HG02938 (cell line): ENCODE measurements around the gene TGFA.
A peak's percentile ranks its signal among the peaks of the same experiment; 100 is the strongest.

Source experiments
- ATAC-seq: cut with Tn5 transposase; IDR thresholded peaks from one replicate; pipeline ENCODE4 v1.9.1; 2021; ENCODE audit warnings: mild to moderate bottlenecking, moderate library complexity; ENCODE audit not compliant: unreplicated experiment

TGFA gene

GRCh38 chr2:70553584-70554337 is at the start of gene TGFA:
Gene TGFA (minus strand): TSS chr2:70553826. CDS start chr2:70553767, 59 bp downstream.
- peak; percentile 59 for ATAC-seq

- no peak for ATAC-seq
Measured at GRCh38 chr2:70603066-70603465, 49.4 kb upstream of the TGFA start.

- no peak for ATAC-seq
Measured at GRCh38 chr2:70598197-70598596, 44.6 kb upstream of the TGFA start.

GRCh38 chr2:70596739-70597138 is 43.1 kb upstream of the TGFA start:
- no peak for ATAC-seq

- no peak for ATAC-seq
Measured at GRCh38 chr2:70596293-70596692, 42.7 kb upstream of the TGFA start.

- no peak for ATAC-seq
Measured at GRCh38 chr2:70583091-70583490, 29.5 kb upstream of the TGFA start.

GRCh38 chr2:70580352-70580751 is 26.7 kb upstream of the TGFA start:
- no peak for ATAC-seq

- no peak for ATAC-seq
Measured at GRCh38 chr2:70574618-70575017, 21.0 kb upstream of the TGFA start.

GRCh38 chr2:70574109-70574508 is 20.5 kb upstream of the TGFA start:
- ATAC-seq: no peak

- ATAC-seq: no peak
Measured at GRCh38 chr2:70570041-70570661, 16.5 kb upstream of the TGFA start.

GRCh38 chr2:70569559-70569958 is 15.9 kb upstream of the TGFA start:
- no peak for ATAC-seq

- no peak for ATAC-seq
Measured at GRCh38 chr2:70566906-70567305, 13.3 kb upstream of the TGFA start.

- ATAC-seq: no peak
Measured at GRCh38 chr2:70566464-70566863, 12.8 kb upstream of the TGFA start.

- ATAC-seq: no peak
Measured at GRCh38 chr2:70565039-70565731, 11.6 kb upstream of the TGFA start.

GRCh38 chr2:70561893-70562292 is 8.3 kb upstream of the TGFA start:
- no peak for ATAC-seq

GRCh38 chr2:70560442-70560841 is 6.8 kb upstream of the TGFA start:
- no peak for ATAC-seq

- ATAC-seq: no peak
Measured at GRCh38 chr2:70560040-70560439, 6.4 kb upstream of the TGFA start.

- no peak for ATAC-seq
Measured at GRCh38 chr2:70558195-70558808, 4.7 kb upstream of the TGFA start.

GRCh38 chr2:70557171-70557838 is 3.7 kb upstream of the TGFA start:
- ATAC-seq: no peak

- ATAC-seq: no peak
Measured at GRCh38 chr2:70556608-70557007, 3.0 kb upstream of the TGFA start.

GRCh38 chr2:70554338-70554892 is 789 bp upstream of the TGFA start:
- no peak for ATAC-seq
